Stimulated activated CD4-positive, alpha-beta T cell treated with anti-CD3 and anti-CD28 coated beads, Interleukin-1b, Interleukin-23, amount 100 ng/mL, for 4 hours (primary cell): ENCODE measurements around the gene HSD17B8.

ENCODE experiments used
- DNase-seq, 2 donors: peaks; one replicate each; pipeline ENCODE4 v3.0.0-alpha.2; 2020; ENCODE audit warnings: low read depth in 2 of 2

Gene HSD17B8

DNA sequence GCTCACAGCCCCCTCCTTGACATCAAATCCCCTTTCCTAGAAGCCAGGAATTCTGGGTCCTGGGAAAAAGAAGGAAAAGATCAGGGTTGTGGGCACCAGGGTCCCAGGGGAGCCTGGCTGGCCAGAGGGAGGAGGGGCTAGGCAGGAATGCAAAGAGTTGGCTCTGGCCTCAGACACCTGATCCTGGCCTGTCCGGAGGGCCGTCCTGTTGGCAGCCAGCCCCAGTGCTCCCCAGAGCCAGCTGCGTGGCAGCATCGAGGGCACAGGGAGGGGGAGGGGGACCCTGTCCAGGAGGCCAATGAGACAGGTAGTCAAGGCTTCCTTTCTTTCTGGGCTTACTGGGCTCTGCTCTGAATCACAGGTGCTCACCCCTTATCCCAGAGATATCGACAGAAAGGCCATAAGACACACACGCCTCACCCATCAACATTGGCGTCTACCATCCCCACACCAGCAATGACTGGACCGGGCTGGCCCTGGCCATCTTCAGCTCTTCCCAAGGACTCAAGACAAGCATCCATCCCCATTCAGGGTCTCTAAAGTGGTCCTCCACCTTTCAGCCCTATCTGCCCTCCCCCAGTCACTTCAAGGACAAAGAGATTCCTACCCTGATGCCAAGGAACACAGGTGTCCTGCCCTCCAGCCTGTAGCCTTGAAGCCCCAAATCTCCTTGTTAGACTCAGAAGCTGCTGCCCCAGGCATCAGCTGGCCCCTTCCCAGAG is 12.9 kb upstream of the HSD17B8 start:
- no peak for DNase-seq

DNA sequence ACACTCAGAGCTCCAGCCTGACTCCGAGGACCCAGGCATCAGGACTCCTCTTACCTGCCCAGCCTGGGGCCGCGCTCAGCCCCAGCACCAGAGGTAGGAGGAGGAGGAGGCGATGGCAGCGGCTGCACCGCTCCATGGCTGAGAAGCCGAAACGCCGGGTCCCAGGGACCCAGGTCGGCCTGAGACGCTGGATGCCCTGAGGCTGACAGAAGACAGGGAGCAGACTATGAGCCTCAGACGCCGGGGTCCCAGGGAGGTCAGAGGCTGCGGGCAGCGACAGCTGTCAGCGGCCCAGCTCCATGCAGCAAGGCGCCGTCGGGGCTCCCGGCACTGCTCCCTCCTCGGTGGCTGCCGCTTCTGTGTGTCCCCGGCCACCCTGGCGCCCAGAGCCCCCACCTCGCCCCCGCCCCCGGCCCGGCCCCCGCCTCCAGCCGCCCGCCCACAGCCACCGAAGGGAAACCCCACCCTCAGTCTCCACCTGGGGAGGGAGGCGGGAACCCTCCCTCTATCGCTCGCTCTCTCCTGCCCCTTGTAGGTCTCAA is 12.3 kb upstream of the HSD17B8 start, which contains the start of gene COL11A2:
COL11A2 (minus strand) TSS at position 363 of the 542 bp plus-strand sequence; CDS start at position 136, 227 bp downstream.
- no peak for DNase-seq

DNA sequence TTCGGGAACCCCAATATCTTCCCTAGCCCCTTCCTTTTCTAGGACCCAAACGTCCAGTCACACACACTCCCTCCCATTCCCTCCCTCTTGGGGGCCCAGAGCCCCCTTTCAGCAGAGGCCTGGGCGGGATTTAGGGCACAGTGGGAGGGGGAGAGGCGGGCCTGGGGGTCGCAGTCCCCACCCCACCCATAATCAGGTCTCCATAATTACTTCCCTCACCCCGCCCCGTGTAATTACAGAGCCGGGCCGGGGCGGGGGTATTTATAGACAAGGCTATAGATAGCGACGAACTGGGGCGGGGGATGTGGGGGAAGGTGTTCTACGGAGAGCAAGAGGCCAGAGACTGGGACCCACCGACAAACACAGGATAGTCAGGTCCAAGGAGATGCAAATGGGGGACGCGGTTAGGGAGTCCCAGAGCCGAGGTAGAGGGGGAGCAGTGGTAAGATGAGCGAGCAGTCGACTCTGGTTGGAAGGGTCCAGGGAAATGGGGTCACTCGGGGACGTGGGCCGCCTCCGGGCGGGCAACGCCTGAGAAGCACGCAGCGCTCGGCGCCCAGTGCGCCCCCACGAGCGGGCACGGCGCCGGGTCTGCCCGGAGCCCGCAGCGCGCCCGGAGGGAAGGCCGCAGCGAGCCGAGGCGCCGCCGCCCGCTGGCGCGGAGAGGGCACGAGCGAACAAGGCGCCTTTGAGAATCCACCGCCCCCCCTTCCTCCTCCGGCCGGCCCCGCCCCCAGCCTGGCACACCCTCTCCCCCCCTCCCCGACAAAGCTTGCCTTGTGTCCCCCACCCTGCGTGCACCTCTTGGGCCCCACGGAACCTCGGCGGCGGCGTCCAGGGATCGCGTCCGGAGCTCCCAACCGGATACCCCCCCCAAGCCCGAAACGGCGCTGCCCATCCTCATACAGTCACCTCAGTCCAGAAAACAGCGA is 11.5 kb upstream of the HSD17B8 start:
- peak in 1 of 2 donors; percentile 39 for DNase-seq

DNA sequence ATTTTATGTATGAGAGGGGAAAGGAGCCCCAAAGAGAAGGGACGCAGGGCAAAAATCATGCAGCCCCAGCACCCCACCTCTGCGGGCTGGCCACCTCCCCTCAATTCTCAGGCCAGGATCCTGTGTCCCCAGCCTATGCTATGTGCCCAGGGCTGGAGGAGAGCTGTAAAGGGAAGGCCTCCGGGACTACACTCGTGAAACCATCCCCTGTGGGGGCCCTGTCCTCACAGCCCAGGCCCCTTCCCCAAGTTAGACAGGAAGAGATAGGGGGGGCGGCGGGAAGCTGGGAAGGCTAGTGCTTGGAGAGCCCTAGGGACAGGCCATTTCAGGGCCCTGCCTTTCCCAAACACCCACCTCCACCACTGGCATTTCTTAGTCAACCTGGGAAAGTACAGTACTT is 10.8 kb upstream of the HSD17B8 start:
- DNase-seq: no peak

DNA sequence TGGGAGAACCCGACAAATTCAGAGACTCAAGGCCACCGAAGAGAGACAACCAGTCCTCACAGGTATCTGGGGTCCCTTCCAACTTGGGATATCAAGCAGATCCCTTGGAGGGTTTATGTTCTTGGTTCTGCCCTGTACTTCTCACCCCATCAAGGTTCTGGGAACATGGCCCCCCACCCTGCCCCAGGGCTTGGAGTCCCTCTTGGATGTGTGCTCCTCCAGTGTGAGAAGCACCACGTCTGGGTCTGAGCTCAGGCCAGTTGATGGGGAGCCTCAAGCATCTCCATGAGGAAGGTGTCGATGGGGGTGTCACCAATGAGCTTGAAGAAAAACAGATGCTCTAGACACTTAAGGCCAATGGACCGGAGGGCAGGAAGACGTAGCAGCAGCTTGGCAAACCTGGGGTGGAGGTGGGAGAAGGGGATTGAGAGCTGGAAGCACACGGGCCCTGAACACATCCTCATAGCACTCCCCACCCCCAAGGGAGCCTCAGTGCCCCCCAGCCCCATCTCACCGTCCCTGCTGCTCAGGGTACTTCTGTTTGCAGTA is 9.9 kb upstream of the HSD17B8 start:
- DNase-seq: no peak

DNA sequence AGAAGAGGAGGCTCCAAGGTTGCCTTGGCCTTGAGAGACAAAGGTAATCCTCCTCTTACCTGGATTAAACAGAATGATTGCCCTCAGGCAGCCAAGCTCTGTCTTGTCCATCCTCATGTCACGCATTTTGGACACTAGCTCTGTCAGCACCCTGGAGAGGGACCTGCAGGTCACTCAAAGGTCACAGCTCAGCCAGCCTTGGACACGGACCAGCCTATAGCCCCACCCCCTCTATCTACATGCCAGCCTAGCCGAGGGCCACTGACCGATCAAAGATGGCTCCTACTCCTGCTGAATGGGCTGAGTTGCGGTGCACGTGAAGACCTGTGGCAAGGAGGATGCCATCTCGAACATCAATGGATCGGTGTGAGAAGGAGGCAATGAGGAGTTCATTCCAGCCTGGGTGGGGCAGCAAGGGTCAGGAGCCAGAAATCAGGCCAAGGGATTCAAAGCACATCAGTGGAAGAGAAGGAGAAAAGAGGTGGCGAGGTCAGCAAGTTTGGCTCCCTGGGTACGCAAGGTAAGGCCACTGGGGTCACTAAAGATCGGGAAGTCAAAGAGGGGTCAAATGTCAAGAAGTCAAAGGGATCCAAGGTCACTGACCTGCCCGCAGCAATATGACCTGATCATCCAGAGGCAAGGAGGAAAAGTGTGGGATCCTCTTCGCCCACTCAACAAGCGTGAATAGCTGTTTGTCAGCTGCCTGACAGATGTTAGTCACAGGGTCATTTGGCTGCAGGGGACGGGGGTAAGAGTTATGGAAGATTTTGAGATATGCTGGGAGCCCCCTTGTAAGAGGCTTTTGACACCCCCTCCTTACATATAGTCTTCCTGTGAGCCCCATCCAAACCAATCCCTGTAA is 8.9 kb upstream of the HSD17B8 start:
- no peak for DNase-seq

DNA sequence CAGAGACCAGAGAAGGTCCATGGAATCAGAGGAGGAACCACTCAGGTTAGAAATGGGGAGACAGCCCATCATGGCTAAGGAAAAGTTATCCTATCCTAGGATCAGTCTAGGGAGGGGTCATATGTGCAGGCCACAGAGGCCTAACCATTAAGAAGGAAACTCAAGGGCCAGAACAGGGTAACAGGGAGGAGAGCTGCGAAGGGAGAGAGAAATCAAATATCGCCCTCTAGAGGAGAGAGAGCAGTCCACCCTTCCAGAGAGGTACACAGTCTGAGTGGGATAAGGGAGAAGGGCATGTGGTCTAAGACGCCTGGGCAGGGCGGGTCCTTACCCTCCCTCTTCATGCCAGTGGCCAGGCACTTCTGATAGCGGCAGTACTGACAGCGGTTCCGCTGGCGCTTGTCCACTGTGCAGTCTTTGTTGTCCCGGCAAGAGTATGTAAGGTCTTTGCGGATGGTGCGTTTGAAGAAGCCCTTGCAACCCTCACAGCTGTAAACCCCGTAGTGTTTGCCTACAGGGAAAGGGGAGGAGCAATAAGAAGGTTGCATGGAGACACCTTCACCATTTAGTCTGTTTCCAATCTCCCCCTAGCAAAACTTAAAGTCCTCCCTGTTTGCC is 6.9 kb upstream of the HSD17B8 start:
- DNase-seq: no peak

DNA sequence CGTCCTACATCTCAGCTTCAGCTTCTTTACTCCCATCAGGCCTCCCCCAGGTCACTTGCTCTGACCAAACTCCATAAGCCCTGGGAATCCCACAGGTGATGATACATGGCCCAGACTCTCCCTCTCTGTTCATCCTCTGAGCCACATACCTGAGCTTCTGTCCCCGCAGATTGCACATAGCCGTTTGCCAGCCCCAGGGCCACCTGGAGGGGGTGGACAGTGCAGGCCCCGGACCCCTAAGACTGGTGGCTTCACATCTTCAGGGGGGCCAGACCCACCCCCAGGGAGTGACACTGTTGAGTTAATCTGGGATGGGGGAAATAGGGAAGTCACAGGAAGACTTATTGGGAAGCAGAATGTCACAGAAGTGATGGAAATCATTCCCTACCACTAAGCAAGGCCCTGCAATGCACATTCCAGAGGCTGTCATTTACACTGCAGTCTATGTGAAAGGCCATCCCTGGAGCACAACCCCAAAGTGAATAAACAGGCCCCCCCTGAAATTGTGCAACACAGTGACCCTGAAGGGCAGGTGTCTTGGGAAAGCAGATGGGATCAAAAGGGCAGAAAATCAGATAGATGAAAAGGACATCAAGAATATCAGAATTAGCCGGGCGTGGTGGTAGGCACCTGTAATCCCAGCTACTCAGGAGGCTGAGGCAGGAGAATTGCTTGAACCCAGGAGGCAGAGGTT is 6.1 kb upstream of the HSD17B8 start:
- no peak for DNase-seq

DNA sequence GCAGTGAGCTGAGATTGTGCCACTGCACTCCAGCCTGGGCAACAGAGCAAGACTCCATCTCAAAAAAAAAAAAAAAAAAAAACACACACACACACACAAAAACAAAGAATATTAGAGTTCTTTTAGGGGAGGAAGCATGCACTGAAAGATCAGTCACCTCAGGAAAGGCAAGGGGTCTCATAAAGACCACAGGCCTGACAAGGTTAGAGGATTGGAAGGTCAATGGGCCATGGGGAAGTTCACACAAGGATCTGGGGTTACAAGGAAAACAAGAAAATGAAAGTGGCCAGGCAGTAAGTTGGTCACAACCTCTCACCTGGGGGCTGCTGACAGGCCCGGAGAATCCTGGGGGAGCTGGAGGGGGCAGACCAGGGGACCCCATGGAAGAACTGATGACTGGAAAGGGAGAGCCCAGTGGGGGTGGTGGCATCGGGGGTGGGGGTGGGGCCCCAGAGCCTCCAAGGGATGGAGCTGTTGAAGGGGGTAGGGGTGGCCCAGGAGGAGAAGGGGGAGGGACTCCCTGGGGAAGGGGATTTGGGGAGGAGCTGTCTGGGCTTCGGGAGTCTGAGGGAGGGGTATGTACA is 5.5 kb upstream of the HSD17B8 start:
- DNase-seq: no peak

DNA sequence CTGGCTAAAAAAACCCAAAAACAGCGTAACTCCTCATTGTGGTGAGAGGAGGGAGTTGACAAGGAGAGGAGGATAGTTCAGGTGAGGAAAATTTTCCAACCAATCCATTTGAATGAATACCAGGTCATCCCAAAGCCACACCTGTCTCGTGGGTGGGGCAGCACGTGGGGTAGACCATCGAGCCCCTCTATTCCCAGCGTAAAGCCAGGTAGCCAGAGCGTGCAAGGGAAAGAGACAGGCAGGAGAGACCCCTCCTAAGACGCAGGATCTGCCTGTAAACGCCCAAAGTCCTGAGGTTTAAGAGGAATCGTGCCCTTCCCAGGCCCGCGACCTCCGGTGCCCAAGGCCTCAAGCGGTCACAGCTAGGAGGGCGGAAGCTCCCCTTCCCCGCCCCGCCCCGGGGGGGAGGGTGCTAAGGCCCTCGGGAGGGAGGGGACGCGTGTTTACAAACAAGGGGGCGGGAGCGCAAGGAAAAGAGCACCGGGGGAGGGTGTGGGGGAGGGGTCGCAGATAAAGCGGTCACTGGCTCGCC is 4.7 kb upstream of the HSD17B8 start:
- DNase-seq: peak; percentile 36 to 68

DNA sequence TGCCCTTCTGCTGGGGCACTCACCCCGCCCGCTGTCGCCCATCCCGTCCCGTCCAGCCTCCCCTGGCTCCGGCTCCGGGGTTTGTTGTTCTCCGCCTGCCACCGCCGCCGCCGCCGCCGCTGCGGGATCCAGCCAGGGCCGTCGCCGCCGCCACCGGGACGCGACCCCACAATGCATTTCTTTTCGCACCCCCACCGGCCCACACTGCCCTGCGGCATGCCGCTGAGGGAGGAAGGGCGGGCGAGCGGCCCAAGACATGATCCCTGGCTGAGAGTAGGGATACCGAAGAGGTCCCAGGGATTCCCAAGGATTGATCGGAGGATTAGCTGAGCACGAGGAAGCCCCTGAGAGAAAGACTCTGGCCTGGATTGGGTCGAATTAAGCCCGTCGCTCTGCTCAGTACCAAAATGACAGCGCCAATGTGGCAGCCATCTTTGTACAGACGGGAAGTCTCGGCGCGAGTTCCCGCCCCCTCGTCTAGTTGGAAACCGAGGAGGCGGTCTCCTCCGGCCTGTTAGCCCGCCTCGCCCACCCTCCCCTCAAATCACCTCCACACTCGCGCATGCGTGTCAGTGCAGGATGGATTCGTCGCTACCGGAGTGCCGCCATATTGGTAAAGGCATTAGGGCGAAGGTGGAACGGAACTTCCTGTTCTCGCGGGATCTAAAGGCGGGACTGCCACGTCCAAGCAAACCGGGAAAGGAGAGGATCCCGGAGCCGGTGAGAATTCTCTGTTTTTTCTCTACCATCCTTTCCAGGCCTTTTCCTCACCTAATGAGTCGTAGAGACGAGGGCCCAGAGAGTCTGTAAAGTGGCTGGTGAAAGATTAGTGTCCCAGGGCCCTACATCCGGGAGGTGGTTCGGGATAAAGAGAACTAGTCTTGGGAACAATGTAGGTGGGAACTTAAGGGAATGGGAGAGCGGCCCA is 4.0 kb upstream of the HSD17B8 start, which contains the start of the genes RXRB and SLC39A7:
RXRB (minus strand) TSS at position 447 of the 928 bp plus-strand sequence; CDS start at position 258, 189 bp downstream.
SLC39A7 (plus strand) TSS at position 649 of the 928 bp plus-strand sequence. CDS start 379 bp downstream, outside the sequence.
- DNase-seq: peak; percentile 97 to 99

DNA sequence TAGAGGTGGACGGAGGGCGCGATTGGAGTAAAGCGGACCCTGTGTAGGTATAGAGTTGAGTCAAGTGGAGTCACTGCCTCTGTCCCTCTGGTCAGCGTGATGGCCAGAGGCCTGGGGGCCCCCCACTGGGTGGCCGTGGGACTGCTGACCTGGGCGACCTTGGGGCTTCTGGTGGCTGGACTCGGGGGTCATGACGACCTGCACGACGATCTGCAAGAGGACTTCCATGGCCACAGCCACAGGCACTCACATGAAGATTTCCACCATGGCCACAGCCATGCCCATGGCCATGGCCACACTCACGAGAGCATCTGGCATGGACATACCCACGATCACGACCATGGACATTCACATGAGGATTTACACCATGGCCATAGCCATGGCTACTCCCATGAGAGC is 3.3 kb upstream of the HSD17B8 start:
- DNase-seq: no peak

DNA sequence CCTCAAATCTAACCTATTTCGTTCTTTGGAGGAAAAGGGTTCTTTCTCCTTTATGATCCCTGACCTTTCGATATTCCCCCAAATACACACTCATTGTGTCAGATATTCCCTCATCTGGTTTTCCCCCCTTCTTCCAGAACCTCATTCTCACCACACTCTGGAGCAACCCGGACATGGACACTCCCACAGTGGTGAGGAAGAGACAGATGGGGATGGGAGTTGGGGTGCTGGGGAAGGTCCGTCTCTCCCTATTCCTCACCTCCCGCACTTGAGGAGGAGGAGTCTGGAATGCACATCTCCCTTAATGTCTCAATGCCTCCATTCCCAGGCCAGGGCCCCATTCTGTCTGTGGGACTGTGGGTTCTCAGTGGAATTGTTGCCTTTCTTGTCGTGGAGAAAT is 2.5 kb upstream of the HSD17B8 start:
- DNase-seq: no peak

DNA sequence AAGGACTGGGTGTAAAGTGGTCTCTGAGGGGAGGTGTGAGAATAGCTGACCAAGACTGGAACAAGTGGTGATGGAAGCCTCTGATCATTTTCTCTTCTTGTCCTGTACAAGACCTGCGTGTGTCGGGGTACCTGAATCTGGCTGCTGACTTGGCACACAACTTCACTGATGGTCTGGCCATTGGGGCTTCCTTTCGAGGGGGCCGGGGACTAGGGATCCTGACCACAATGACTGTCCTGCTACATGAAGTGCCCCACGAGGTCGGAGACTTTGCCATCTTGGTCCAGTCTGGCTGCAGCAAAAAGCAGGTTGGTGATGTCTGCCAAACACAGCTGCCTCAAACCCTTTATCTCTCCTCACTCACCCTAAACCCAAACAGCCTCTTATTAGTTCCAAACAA is 1.7 kb upstream of the HSD17B8 start:
- no peak for DNase-seq

DNA sequence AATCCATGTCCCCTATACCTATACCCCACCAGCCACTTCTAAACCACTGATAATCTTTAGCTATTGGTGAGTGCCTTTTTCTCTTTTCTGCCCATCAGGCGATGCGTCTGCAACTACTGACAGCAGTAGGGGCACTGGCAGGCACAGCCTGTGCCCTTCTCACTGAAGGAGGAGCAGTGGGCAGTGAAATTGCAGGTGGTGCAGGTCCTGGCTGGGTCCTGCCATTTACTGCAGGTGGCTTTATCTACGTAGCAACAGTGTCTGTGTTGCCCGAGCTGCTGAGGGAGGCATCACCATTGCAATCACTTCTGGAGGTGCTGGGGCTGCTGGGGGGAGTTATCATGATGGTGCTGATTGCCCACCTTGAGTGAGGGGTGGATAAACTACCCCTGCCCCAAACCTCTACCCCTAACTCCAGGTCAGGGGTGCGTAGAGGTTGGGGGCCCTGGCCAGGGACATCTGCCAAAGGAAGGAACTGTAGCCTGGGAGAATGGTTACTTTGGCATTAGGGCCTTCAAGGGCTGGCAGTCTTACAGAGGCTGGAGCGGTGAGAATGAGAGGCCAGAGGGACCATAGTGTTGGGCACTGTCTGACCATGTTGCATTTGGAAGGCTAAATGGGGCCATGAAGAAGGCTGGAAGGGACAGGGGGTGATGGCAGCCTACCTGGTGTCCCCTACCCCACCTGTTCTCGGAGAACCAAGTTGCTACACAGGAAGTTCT is 851 bp upstream of the HSD17B8 start:
- DNase-seq: no peak

DNA sequence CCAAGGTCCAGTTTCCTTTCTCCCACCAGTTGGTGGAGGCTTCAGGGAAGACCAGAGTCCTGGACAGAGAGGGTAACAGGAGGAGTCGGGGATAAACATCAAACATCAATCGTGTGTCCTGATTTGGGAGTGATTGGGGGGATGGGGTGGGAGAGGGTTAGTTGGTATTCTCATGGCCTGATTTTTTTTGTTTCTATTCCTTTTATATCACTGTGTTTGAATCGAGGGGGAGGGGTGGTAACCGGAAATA is 365 bp upstream of the HSD17B8 start:
- no peak for DNase-seq

DNA sequence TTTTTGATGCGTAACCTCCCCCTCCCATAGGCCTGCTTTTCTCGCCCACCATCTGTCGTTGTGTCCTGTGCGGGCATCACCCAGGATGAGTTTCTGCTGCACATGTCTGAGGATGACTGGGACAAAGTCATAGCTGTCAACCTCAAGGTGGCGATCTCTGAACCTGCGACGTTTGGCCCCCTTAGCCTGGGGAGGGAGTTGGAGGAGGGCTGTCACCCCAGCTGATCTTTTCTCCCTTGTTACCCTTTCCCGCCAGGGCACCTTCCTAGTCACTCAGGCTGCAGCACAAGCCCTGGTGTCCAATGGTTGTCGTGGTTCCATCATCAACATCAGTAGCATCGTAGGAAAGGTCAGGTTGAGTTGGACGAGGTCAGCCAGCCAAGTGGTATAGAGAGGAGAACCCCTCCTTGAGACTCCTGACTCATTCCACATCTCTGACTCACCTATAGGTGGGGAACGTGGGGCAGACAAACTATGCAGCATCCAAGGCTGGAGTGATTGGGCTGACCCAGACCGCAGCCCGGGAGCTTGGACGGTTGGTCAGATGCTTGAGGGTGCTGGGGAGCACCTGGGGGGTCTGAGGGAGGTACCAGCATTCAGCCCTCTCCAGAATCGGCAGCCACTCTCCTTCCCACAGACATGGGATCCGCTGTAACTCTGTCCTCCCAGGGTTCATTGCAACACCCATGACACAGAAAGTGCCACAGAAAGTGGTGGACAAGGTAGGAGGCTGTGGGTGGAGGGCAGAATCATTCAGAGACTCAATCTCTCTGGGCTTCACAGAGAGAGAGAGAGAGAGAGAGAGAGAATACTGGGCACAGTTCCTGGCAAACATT is 954 bp downstream of the HSD17B8 start:
- no peak for DNase-seq
